Endothelial cell of umbilical vein (primary cell): ENCODE measurements around the gene VWA8. TPM values are rescaled to one million over a fixed set of nuclear protein-coding genes. Genes with fewer than 3 reads are reported as not detected.

Experiments used
- BruUV-seq: library from RNA; stranded (reverse); fragments of 400-500 nt; replicated peaks from 2 replicates; lab custom pipeline; 2021; lab: Mats Ljungman, UMichigan
- CTCF ChIA-PET: fragments of 300-600, 350-600 bp; sonication (Branson Sonifier 250); formaldehyde crosslinking; loops from one replicate; lab custom pipeline; 2021; ENCODE audit warnings: antibody characterized with exemption, inconsistent platforms; lab: Charles Lee
- POLR2A ChIA-PET: fragments of 300-600, 350-600 bp; sonication (Branson Sonifier 250); formaldehyde crosslinking; loops from one replicate; lab custom pipeline; 2021; ENCODE audit warnings: antibody characterized with exemption, inconsistent platforms; lab: Charles Lee
- DNase-seq: peaks from one replicate; pipeline ENCODE4 v3.0.0-alpha.2; 2011; ENCODE audit warnings: low read depth, low spot score
- FAIRE-seq: peaks from 2 replicates; lab custom pipeline; 2011; peaks lifted over from hg19 to GRCh38; lab: Jason Lieb, UNC
- H2AFZ ChIP-seq: 2 replicates; pipeline ENCODE4 v1.6.0; 2012; ENCODE audit warnings: low read depth, low read length, control low read depth, inconsistent platforms
- H3K27ac ChIP-seq: 2 replicates; pipeline ENCODE4 v1.5.1; 2011; ENCODE audit warnings: low read depth, mild to moderate bottlenecking, control low read depth, low read length, moderate library complexity; ENCODE audit not compliant: insufficient read depth
- H3K27me3 ChIP-seq, 2 experiments: 2 replicates each; pipeline versions ENCODE4 v1.6.0 to v1.6.1; 2011; ENCODE audit warnings: low read length in 2 of 2, mixed read lengths in 1 of 2; ENCODE audit not compliant: control insufficient read depth in 2 of 2, insufficient read depth in 2 of 2
- H3K36me3 ChIP-seq, 2 experiments: 2 replicates in 1 of 2; 3 replicates in 1 of 2; pipeline ENCODE4 v1.5.1; 2011; ENCODE audit warnings: low read length in 2 of 2, mild to moderate bottlenecking in 1 of 2, moderate library complexity in 1 of 2; ENCODE audit not compliant: control insufficient read depth in 2 of 2, insufficient read depth in 2 of 2; ENCODE audit errors: extremely low read depth in 1 of 2
- H3K4me1 ChIP-seq: 3 replicates; pipeline ENCODE4 v1.5.1; 2011; ENCODE audit warnings: mild to moderate bottlenecking, low read length; ENCODE audit not compliant: control insufficient read depth, insufficient read depth; ENCODE audit errors: extremely low read depth
- H3K4me2 ChIP-seq: 2 replicates; pipeline ENCODE4 v1.6.1; 2011; ENCODE audit warnings: low read length, control low read depth, mixed read lengths; ENCODE audit not compliant: insufficient read depth
- H3K4me3 ChIP-seq, 3 experiments: fragments of 200-600 bp in 1 of 3; sonication (generic), shearing (Covaris generic) in 1 of 3; replicated peaks in 1 of 3; 2 replicates each; pipeline ENCODE4 v1.5.1; 2011 to 2016; ENCODE audit warnings: control low read depth in 3 of 3, low read length in 3 of 3, mild to moderate bottlenecking in 2 of 3, inconsistent platforms in 1 of 3, low read depth in 1 of 3, moderate library complexity in 1 of 3; ENCODE audit not compliant: insufficient read depth in 1 of 3
- H3K79me2 ChIP-seq: 2 replicates; pipeline ENCODE4 v1.6.0; 2012; ENCODE audit warnings: low read length, inconsistent platforms; ENCODE audit not compliant: control insufficient read depth, insufficient read depth
- H3K9ac ChIP-seq: replicated peaks from 2 replicates; pipeline ENCODE3; 2011; ENCODE audit warnings: low read length, control low read depth; ENCODE audit not compliant: insufficient read depth; ENCODE audit errors: extremely low read depth
- H3K9me1 ChIP-seq: replicated peaks from 3 replicates; pipeline ENCODE4 v1.6.0; 2011; ENCODE audit warnings: mild to moderate bottlenecking, low read length; ENCODE audit not compliant: control insufficient read depth, insufficient read depth; ENCODE audit errors: extremely low read depth
- H3K9me3 ChIP-seq: replicated peaks from 2 replicates; pipeline ENCODE4 v1.5.1; 2012; ENCODE audit warnings: low read length, inconsistent platforms; ENCODE audit not compliant: control insufficient read depth, insufficient read depth
- H4K20me1 ChIP-seq: replicated peaks from 2 replicates; pipeline ENCODE3; 2011; ENCODE audit warnings: mild to moderate bottlenecking, low read length; ENCODE audit not compliant: control insufficient read depth, insufficient read depth; ENCODE audit errors: extremely low read depth
- FOS ChIP-seq: IDR thresholded peaks from 2 replicates; pipeline ENCODE4 v1.6.1; 2011; ENCODE audit warnings: mild to moderate bottlenecking, low read length, moderate library complexity, borderline replicate concordance; ENCODE audit not compliant: insufficient read depth
- GATA2 ChIP-seq: IDR thresholded peaks from 2 replicates; pipeline ENCODE4 v1.7.0; 2011; ENCODE audit warnings: low read depth, mild to moderate bottlenecking, moderate library complexity, mixed read lengths, low read length; ENCODE audit not compliant: insufficient read length, insufficient read depth
- JUN ChIP-seq: IDR thresholded peaks from 2 replicates; pipeline ENCODE4 v1.6.1; 2011; ENCODE audit warnings: borderline replicate concordance, low read depth; ENCODE audit not compliant: insufficient read length, insufficient read depth
- MYC ChIP-seq: IDR thresholded peaks from one replicate; pipeline ENCODE4 v1.6.1; 2011; ENCODE audit warnings: mild to moderate bottlenecking, low read depth, low read length
- POLR2AphosphoS5 ChIP-seq: IDR thresholded peaks from 2 replicates; pipeline ENCODE4 v1.6.1; 2012; ENCODE audit warnings: low read depth, mild to moderate bottlenecking, control low read depth, low read length, moderate library complexity; ENCODE audit not compliant: insufficient read depth
- dilution Hi-C: fragments of 300-500 bp; cut with MboI; formaldehyde crosslinking; loops from one replicate; pipeline ENCODE4 v1.15.0; 2019; ENCODE audit warnings: low sequenced_read_pairs; ENCODE audit not compliant: extremely low pct_ligation_motif_present
- intact Hi-C: fragments of 100-400 bp; cut with micrococcal nuclease; formaldehyde crosslinking; loops from one replicate; pipeline ENCODE4 v1.10.0; 2022
- polyA plus RNA-seq, 4 experiments: library from polyadenylated mRNA; depleted of rRNA in 3 of 4; stranded (reverse) in 3 of 4; unstranded in 1 of 4; fragments of >200 nt; gene quantifications; 2 replicates each; pipeline versions ENCODE4 v1.2.1 to v1.2.3, GENCODE V29; 2011 to 2012; ENCODE audit warnings: missing spikeins in 1 of 4
- total RNA-seq: library from RNA; stranded (reverse); gene quantifications from 2 replicates; pipeline ENCODE4 v1.2.3, GENCODE V29; 2021
- TF ChIP-seq, protein P1 (sequence below): IDR thresholded peaks from 2 replicates; pipeline ENCODE4 v1.6.1; 2011; ENCODE audit not compliant: insufficient read depth, insufficient read length
- TF ChIP-seq, protein P2 (sequence below), 2 donors: IDR thresholded peaks; 1 replicate in 1 of 2; 2 replicates in 1 of 2; pipeline ENCODE4 v1.5.1; 2011; ENCODE audit warnings: low read length in 2 of 2, mild to moderate bottlenecking in 2 of 2, moderate library complexity in 2 of 2, control low read depth in 1 of 2, inconsistent platforms in 1 of 2, low read depth in 1 of 2; ENCODE audit not compliant: insufficient read depth in 1 of 2; ENCODE audit errors: extremely low read depth in 1 of 2

VWA8 gene
- total and polyA plus RNA-seq, 2 donors (not counting 3 experiments of a cell fraction or from before 2014, with no cell fraction given): 2.9 to 11.3 TPM

DNA sequence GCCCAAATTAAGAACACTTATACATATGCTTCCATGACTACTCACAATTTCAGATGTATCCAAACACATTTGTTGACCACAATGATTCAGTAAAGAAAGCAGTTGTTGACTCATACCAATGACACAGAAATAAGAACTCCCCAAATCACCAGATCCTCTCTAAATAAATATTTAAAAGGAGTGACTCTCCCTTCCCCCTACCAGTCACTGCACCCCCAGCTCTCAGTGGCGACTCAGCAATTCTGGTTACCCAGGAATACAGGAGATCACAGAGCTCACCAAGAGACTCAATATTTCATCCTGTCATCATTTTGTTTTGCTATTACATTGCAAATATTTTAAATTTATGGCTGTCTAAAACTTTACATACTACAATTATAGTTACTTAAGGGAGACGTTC lies 372.0 kb downstream of the VWA8 start:
- CTCF ChIA-PET: interaction anchor here (1.0 kb wide), 2 partner anchors 11 to 24 kb away, joined by 3 read pairs; no protein-coding TSS in a partner anchor
- Histone ChIP-seq H3K4me1 (peaks cover 3% of the 10 kb centered on the region), H3K9ac (no peak overlapping the region), H3K4me2 (no peak overlapping the region), H3K4me3 (no peak overlapping the region), H3K79me2 (no peaks in the 10 kb centered on the region), H3K36me3 (no peaks in the 10 kb centered on the region), H3K27me3 (no peaks in the 10 kb centered on the region), H4K20me1 (no peaks in the 10 kb centered on the region), H3K9me3 (no peaks in the 10 kb centered on the region), H3K27ac (peak overlapping the region; percentile 36), H3K9me1 (no peaks in the 10 kb centered on the region), H2AFZ (no peak overlapping the region)
- intact Hi-C loops: no loop called here
- POLR2A ChIA-PET: no interaction called here
- TF ChIP-seq POLR2AphosphoS5 (no peak), FOS (peak; percentile 80), GATA2 (no peak), MYC (no peak), JUN (peak; percentile 9)
- TF ChIP-seq, protein P1, sequence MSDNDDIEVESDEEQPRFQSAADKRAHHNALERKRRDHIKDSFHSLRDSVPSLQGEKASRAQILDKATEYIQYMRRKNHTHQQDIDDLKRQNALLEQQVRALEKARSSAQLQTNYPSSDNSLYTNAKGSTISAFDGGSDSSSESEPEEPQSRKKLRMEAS: no peak
- TF ChIP-seq, protein P2, sequence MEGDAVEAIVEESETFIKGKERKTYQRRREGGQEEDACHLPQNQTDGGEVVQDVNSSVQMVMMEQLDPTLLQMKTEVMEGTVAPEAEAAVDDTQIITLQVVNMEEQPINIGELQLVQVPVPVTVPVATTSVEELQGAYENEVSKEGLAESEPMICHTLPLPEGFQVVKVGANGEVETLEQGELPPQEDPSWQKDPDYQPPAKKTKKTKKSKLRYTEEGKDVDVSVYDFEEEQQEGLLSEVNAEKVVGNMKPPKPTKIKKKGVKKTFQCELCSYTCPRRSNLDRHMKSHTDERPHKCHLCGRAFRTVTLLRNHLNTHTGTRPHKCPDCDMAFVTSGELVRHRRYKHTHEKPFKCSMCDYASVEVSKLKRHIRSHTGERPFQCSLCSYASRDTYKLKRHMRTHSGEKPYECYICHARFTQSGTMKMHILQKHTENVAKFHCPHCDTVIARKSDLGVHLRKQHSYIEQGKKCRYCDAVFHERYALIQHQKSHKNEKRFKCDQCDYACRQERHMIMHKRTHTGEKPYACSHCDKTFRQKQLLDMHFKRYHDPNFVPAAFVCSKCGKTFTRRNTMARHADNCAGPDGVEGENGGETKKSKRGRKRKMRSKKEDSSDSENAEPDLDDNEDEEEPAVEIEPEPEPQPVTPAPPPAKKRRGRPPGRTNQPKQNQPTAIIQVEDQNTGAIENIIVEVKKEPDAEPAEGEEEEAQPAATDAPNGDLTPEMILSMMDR (IDR thresholded peaks at IDR 0.05; ENCODE audit: extremely low read depth in 1 of 2, insufficient read depth in 1 of 2, low read depth in 1 of 2, low read length in 2 of 2): no peak
- dilution Hi-C loops: no loop called here
- peak; percentile 37 for DNase-seq
- BruUV-seq: no TSS peak
- FAIRE-seq: peak; percentile 77
